HL-60 (cell line): ENCODE results near the gene PKN2.
"Not testable (repeated sequence)": the region's sequence is repeated elsewhere in the genome, so short reads cannot be mapped to it uniquely, and the experiment has no call there.

Experiments
- DNase-seq, 2 experiments: peaks; one replicate each; pipeline ENCODE4 v3.0.0-alpha.2; 2010 to 2020; ENCODE audit warnings: low read depth in 1 of 2, low spot score in 1 of 2
- H3K27ac ChIP-seq: fragments of 250-450 bp; sonication (Bioruptor Pico); replicated peaks from 2 replicates; pipeline ENCODE4 v1.5.1; 2020; ENCODE audit warnings: mild to moderate bottlenecking, moderate library complexity
- H3K27me3 ChIP-seq: fragments of 250-450 bp; sonication (Bioruptor Pico); 2 replicates; pipeline ENCODE4 v1.5.1; 2021; ENCODE audit warnings: mild to moderate bottlenecking, moderate library complexity; ENCODE audit not compliant: insufficient read depth, poor library complexity, severe bottlenecking
- H3K4me3 ChIP-seq: replicated peaks from 2 replicates; pipeline ENCODE4 v1.5.1; 2011; ENCODE audit warnings: mild to moderate bottlenecking, control low read depth, low read length; ENCODE audit not compliant: insufficient read depth
- GABPA ChIP-seq: IDR thresholded peaks from 2 replicates; pipeline ENCODE4 v1.6.1; 2012; ENCODE audit warnings: low read depth
- POLR2AphosphoS5 ChIP-seq: IDR thresholded peaks from 2 replicates; pipeline ENCODE4 v1.6.1; 2012; ENCODE audit warnings: low read depth
- SPI1 ChIP-seq: IDR thresholded peaks from 2 replicates; pipeline ENCODE4 v1.6.1; 2012; ENCODE audit warnings: low read depth, mild to moderate bottlenecking, borderline replicate concordance
- TF ChIP-seq, protein P1 (sequence below): IDR thresholded peaks from one replicate; pipeline ENCODE4 v1.5.1; 2011; ENCODE audit warnings: low read length, control low read depth, inconsistent platforms; ENCODE audit not compliant: insufficient read depth
- TF ChIP-seq, protein P2 (sequence below): IDR thresholded peaks from 2 replicates; pipeline ENCODE4 v1.6.1; 2012; ENCODE audit warnings: low read depth; ENCODE audit not compliant: insufficient replicate concordance

PKN2 gene

DNA sequence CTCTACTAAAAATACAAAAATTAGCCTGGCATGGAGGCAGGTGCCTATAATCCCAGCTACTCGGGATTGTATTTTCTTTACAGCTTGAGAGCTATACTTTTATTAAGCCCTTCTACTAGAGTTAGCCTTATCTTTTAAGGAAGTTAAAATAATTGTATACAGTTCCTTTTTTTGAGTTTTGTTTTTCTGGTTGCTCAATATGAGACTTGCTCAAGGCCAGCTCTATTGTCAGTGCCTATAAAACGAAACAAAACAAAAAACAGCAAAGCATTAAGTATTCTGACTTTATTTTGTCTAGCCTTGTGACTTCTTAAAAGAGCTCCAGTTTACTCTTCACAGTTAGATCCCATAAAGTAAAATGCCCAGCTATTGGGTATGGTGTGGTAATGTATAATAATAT, 17.2 kb downstream of the PKN2 start:
- DNase-seq, result peak; percentile 64 to 68
- Histone ChIP-seq H3K27ac (peak overlapping the region; percentile 64), H3K27me3 (no peaks in the 10 kb centered on the region), H3K4me3 (peak overlapping the region; percentile 18)
- peak; percentile 94 for TF ChIP-seq SPI1
- TF ChIP-seq, protein P1, sequence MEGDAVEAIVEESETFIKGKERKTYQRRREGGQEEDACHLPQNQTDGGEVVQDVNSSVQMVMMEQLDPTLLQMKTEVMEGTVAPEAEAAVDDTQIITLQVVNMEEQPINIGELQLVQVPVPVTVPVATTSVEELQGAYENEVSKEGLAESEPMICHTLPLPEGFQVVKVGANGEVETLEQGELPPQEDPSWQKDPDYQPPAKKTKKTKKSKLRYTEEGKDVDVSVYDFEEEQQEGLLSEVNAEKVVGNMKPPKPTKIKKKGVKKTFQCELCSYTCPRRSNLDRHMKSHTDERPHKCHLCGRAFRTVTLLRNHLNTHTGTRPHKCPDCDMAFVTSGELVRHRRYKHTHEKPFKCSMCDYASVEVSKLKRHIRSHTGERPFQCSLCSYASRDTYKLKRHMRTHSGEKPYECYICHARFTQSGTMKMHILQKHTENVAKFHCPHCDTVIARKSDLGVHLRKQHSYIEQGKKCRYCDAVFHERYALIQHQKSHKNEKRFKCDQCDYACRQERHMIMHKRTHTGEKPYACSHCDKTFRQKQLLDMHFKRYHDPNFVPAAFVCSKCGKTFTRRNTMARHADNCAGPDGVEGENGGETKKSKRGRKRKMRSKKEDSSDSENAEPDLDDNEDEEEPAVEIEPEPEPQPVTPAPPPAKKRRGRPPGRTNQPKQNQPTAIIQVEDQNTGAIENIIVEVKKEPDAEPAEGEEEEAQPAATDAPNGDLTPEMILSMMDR, result no peak

DNA sequence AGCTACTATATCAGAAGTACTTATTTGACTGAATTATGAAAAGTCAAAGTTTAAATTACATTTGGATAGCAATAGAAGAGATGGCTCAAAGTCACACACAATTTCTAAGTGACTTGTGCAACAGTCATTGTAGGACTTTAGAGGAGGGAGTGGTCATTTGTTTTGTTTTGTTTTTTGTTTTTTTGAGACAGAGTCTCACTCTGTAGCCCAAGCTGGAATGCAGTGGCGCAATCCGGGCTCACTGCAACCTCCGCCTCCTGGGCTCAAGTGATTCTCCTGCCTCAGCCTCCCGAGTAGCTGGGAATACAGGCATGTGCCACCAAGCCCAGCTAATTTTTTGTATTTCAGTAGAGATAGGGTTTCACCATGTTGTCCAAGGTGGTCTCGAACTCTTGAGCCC, 17.7 kb downstream of the PKN2 start:
- peak in 1 of 2 experiments; percentile 30 for DNase-seq
- peak overlapping the region; percentile 64 for H3K27ac ChIP-seq
- not testable (repeated sequence) for H3K27me3 ChIP-seq
- peak overlapping the region; percentile 18 for H3K4me3 ChIP-seq

DNA sequence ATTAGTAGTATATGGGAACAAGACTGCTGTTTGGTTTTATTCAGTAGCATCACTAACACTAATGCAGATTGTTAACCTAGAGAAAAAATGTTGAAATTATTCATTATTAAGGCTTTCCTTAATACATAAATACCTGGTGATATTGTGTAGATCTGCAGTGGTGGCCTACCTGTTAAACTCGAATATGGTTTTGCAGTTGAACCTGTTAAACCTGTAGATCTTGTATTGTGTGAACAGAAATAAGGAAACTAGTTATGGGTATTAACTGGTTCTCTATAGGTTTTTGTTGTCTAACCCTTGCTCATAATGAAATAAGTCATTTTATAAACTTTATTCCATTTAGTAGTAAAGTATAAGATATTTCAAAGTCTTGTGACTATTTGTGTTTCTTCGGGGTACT, 23.9 kb downstream of the PKN2 start:
- no peaks in the 10 kb centered on the region for H3K27me3 ChIP-seq
- TF ChIP-seq SPI1 (no peak), GABPA (no peak), POLR2AphosphoS5 (no peak)
- TF ChIP-seq, protein P2, sequence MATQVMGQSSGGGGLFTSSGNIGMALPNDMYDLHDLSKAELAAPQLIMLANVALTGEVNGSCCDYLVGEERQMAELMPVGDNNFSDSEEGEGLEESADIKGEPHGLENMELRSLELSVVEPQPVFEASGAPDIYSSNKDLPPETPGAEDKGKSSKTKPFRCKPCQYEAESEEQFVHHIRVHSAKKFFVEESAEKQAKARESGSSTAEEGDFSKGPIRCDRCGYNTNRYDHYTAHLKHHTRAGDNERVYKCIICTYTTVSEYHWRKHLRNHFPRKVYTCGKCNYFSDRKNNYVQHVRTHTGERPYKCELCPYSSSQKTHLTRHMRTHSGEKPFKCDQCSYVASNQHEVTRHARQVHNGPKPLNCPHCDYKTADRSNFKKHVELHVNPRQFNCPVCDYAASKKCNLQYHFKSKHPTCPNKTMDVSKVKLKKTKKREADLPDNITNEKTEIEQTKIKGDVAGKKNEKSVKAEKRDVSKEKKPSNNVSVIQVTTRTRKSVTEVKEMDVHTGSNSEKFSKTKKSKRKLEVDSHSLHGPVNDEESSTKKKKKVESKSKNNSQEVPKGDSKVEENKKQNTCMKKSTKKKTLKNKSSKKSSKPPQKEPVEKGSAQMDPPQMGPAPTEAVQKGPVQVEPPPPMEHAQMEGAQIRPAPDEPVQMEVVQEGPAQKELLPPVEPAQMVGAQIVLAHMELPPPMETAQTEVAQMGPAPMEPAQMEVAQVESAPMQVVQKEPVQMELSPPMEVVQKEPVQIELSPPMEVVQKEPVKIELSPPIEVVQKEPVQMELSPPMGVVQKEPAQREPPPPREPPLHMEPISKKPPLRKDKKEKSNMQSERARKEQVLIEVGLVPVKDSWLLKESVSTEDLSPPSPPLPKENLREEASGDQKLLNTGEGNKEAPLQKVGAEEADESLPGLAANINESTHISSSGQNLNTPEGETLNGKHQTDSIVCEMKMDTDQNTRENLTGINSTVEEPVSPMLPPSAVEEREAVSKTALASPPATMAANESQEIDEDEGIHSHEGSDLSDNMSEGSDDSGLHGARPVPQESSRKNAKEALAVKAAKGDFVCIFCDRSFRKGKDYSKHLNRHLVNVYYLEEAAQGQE, result no peak
- TF ChIP-seq, protein P1, result no peak
- DNase-seq, result no peak
- no peak overlapping the region for H3K4me3 ChIP-seq
- no peak overlapping the region for H3K27ac ChIP-seq

DNA sequence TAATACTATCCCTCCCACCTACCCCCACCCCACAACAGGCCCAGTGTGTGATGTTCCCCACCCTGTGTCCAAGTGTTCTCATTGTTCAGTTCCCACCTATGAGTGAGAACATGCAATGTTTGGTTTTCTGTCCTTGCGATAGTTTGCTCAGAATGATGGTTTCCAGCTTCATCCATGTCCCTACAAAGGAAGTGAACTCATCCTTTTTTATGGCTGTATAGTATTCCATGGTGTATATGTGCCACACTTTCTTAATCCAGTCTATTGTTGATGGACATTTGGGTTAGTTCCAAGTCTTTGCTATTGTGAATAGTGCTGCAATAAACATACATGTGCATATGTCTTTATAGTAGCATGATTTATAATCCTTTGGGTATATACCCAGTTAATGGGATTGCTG, 28.8 kb downstream of the PKN2 start:
- not testable (repeated sequence) for H3K27me3 ChIP-seq, H3K4me3 ChIP-seq, DNase-seq

DNA sequence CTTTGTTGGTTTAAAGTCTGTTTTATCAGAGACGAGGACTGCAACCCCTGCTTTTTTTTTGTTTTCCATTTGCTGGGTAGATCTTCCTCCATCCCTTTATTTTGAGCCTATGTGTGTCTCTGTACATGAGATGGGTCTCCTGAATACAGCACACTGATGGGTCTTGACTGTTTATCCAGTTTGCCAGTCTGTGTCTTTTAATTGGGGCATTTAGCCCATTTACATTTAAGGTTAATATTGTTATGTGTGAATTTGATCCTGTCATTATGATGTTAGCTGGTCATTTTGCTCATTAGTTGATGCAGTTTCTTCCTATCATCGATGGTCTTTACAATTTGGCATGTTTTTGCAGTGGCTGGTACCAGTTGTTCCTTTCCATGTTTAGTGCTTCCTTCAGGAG, 32.5 kb downstream of the PKN2 start:
- DNase-seq, H3K4me3 ChIP-seq, H3K27me3 ChIP-seq, H3K27ac ChIP-seq: not testable (repeated sequence)

More for the DNA sequence above, 28.8 kb downstream of the PKN2 start:
- H3K27ac ChIP-seq, result not testable (repeated sequence)

DNA sequence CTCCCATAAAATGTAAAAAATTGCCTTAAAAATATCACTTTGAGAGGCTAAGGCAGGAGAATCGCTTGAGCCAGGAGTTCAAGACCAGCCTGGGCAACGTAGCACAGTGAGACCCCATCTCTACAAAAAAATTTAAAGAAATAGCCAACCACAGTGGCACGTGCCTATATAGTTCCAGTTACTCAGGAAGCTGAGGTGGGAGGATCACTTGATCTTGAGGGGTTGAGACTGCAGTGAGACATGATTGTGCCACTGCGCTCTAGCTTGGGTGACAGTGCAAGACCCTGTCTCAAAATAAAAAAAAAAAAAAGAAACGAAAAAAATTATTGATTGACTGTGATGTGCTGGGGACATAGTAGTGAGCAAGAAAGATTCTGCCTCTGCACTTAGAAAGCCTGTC, 38.4 kb downstream of the PKN2 start:
- H3K27ac ChIP-seq, result no peak overlapping the region
- H3K27me3 ChIP-seq, result no peaks in the 10 kb centered on the region
- H3K4me3 ChIP-seq, result no peak overlapping the region
- DNase-seq, result no peak
- TF ChIP-seq POLR2AphosphoS5, result no peak

DNA sequence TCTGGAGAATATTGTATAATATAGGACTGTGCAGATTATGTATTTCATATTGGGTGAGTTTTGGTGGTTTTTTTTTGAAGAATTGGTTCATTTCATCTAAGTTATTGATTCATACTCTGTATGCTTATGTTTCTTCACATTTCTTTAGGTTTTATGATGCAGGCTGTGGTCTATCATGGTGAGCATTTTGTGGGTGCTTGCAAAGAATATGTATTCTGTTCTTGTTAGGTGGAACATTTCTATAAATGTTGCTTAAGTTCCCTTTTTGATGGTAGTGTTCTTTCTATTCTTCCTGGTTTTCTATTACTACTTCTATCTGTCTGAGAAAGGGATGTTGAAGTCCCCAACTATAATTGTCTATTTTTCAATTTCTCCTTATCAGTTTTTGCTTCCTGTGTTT, 42.6 kb downstream of the PKN2 start:
- Histone ChIP-seq H3K4me3 (no peak overlapping the region), H3K27ac (peak overlapping the region; percentile 25), H3K27me3 (no peaks in the 10 kb centered on the region)
- DNase-seq, result peak in 1 of 2 experiments; percentile 30
- TF ChIP-seq SPI1 (no peak), POLR2AphosphoS5 (no peak), GABPA (no peak)
- TF ChIP-seq, protein P1, result no peak
- TF ChIP-seq, protein P2, result no peak
